HCT116 (cell line): ENCODE measurements around the gene TIAM1. TPM values are rescaled to one million over a fixed set of nuclear protein-coding genes. Genes with fewer than 3 reads are reported as not detected.

Source experiments
- ATAC-seq: fragments of 200-7000 bp; cut with Tn5 transposase; 2 replicates; pipeline ENCODE4 v1.9.1; 2020; ENCODE audit warnings: mild to moderate bottlenecking, moderate library complexity
- BruUV-seq: library from RNA; stranded (reverse); fragments of 400-500 nt; replicated peaks from 2 replicates; lab custom pipeline; 2021; lab: Mats Ljungman, UMichigan
- CTCF ChIA-PET: fragments of 300-600 bp; sonication (Branson Sonifier 250); formaldehyde crosslinking; loops from one replicate; lab custom pipeline; 2021; ENCODE audit warnings: antibody characterized with exemption; lab: Charles Lee
- POLR2A ChIA-PET: fragments of 300-600, 350-600 bp; sonication (Branson Sonifier 250); formaldehyde crosslinking; loops from one replicate; lab custom pipeline; 2021; ENCODE audit warnings: antibody characterized with exemption; lab: Charles Lee
- RAD21 ChIA-PET, 2 experiments: fragments of 300-600 bp; sonication (Branson Sonifier 250); formaldehyde crosslinking; loops; one replicate each; lab custom pipeline; 2023; ENCODE audit warnings: low total read pairs in 2 of 2; ENCODE audit not compliant: uncharacterized antibody in 2 of 2, unreplicated experiment in 2 of 2, low non-redundant PET in 1 of 2; lab: Charles Lee
- DNase-seq: peaks from one replicate; pipeline ENCODE4 v3.0.0-alpha.2; 2010; ENCODE audit warnings: low read depth, low spot score
- H2AFZ ChIP-seq: fragments of 200-600 bp; shearing (Covaris generic), sonication (generic); 2 replicates; pipeline ENCODE4 v1.6.1; 2017; ENCODE audit warnings: low read depth, mixed run types, mixed read lengths, antibody characterized with exemption, low read length; ENCODE audit not compliant: poor library complexity, severe bottlenecking
- H3K27ac ChIP-seq: 2 replicates; pipeline ENCODE4 v1.5.1; 2012; ENCODE audit warnings: low read depth, low read length
- H3K27me3 ChIP-seq: fragments of 200-600 bp; sonication (generic); 2 replicates; pipeline ENCODE4 v1.6.1; 2016; ENCODE audit warnings: mixed run types, low read length, mixed read lengths; ENCODE audit not compliant: insufficient read depth
- H3K36me3 ChIP-seq, 2 experiments: fragments of 200-500 bp in 1 of 2; fragments of 200-600 bp in 1 of 2; sonication (Bioruptor generic) in 1 of 2; sonication (generic) in 1 of 2; 2 replicates each; pipeline versions ENCODE4 v1.5.1 to v1.6.1; 2014 to 2016; ENCODE audit warnings: low read length in 2 of 2, inconsistent platforms in 1 of 2, mixed read lengths in 1 of 2, mixed run types in 1 of 2; ENCODE audit not compliant: insufficient read depth in 2 of 2, control insufficient read depth in 1 of 2
- H3K4me1 ChIP-seq, 2 experiments: fragments of 200-600 bp in 1 of 2; sonication (generic) in 1 of 2; 2 replicates each; pipeline versions ENCODE4 v1.5.1 to v1.6.1; 2012 to 2017; ENCODE audit warnings: low read length in 2 of 2, inconsistent platforms in 1 of 2, mild to moderate bottlenecking in 1 of 2, mixed read lengths in 1 of 2, mixed run types in 1 of 2, moderate library complexity in 1 of 2; ENCODE audit not compliant: insufficient read depth in 2 of 2, control insufficient read depth in 1 of 2
- H3K4me2 ChIP-seq: fragments of 200-600 bp; sonication (generic); 2 replicates; pipeline ENCODE4 v1.6.1; 2017; ENCODE audit warnings: mixed run types, low read length, mixed read lengths
- H3K4me3 ChIP-seq, 2 experiments: fragments of 200-600 bp in 1 of 2; sonication (generic) in 1 of 2; replicated peaks in 1 of 2; 2 replicates each; pipeline ENCODE4 v1.5.1; 2011 to 2016; ENCODE audit warnings: low read length in 2 of 2, control low read depth in 1 of 2, low read depth in 1 of 2, mild to moderate bottlenecking in 1 of 2, mixed read lengths in 1 of 2, mixed run types in 1 of 2
- H3K79me2 ChIP-seq: fragments of 200-600 bp; sonication (generic); 2 replicates; pipeline ENCODE4 v1.6.1; 2017; ENCODE audit warnings: mild to moderate bottlenecking, mixed run types, low read length, moderate library complexity, mixed read lengths; ENCODE audit not compliant: insufficient read depth
- H3K9ac ChIP-seq: fragments of 200-600 bp; sonication (generic); 2 replicates; pipeline ENCODE4 v1.6.1; 2016; ENCODE audit warnings: low read length, mixed read lengths
- H3K9me2 ChIP-seq: fragments of 200-600 bp; sonication (generic), shearing (Covaris generic); 2 replicates; pipeline ENCODE4 v1.6.1; 2017; ENCODE audit warnings: mixed run types, mild to moderate bottlenecking, moderate library complexity; ENCODE audit not compliant: insufficient read depth
- H3K9me3 ChIP-seq, 2 experiments: fragments of 200-500 bp in 1 of 2; fragments of 200-600 bp in 1 of 2; sonication (Bioruptor generic) in 1 of 2; sonication (generic) in 1 of 2; 2 replicates each; pipeline ENCODE4 v1.6.1; 2014 to 2017; ENCODE audit warnings: low read length in 2 of 2, mixed read lengths in 2 of 2, inconsistent platforms in 1 of 2, low read depth in 1 of 2, mild to moderate bottlenecking in 1 of 2, mixed run types in 1 of 2, moderate library complexity in 1 of 2; ENCODE audit not compliant: control insufficient read depth in 1 of 2, insufficient read depth in 1 of 2
- H4K20me1 ChIP-seq: fragments of 200-600 bp; sonication (generic), shearing (Covaris generic); 2 replicates; pipeline ENCODE4 v1.6.1; 2017; ENCODE audit warnings: mixed run types, mild to moderate bottlenecking, moderate library complexity; ENCODE audit not compliant: insufficient read depth
- EGR1 ChIP-seq: IDR thresholded peaks from 2 replicates; pipeline ENCODE4 v1.6.1; 2012; ENCODE audit warnings: low read depth
- ELF1 ChIP-seq: IDR thresholded peaks from 2 replicates; pipeline ENCODE4 v1.6.1; 2012; ENCODE audit warnings: low read depth, borderline replicate concordance
- EZH2 ChIP-seq: fragments of 200-600 bp; sonication (generic); IDR thresholded peaks from 2 replicates; pipeline ENCODE4 v1.6.1; 2017; ENCODE audit warnings: antibody characterized with exemption, mixed run types
- EZH2phosphoT487 ChIP-seq: fragments of 200-600 bp; IDR thresholded peaks from 2 replicates; pipeline ENCODE4 v1.6.1; 2018; ENCODE audit warnings: antibody characterized with exemption, borderline replicate concordance
- FOSL1 ChIP-seq: IDR thresholded peaks from 2 replicates; pipeline ENCODE4 v1.6.1; 2012; ENCODE audit warnings: low read depth
- JUND ChIP-seq: IDR thresholded peaks from 2 replicates; pipeline ENCODE4 v1.6.1; 2012
- POLR2AphosphoS5 ChIP-seq: IDR thresholded peaks from 2 replicates; pipeline ENCODE4 v1.6.1; 2011; ENCODE audit warnings: mild to moderate bottlenecking, low read depth, low read length, moderate library complexity
- TCF7L2 ChIP-seq: IDR thresholded peaks from 2 replicates; pipeline ENCODE4 v1.7.0; 2011; ENCODE audit warnings: borderline replicate concordance, inconsistent platforms; ENCODE audit not compliant: insufficient read depth, insufficient read length; ENCODE audit errors: extremely low read depth
- YY1 ChIP-seq: IDR thresholded peaks from 2 replicates; pipeline ENCODE4 v1.6.1; 2011; ENCODE audit warnings: low read length, low read depth, moderate library complexity, mild to moderate bottlenecking; ENCODE audit not compliant: insufficient replicate concordance; ENCODE audit errors: extremely low read depth
- intact Hi-C: fragments of 100-400 bp; cut with micrococcal nuclease; formaldehyde crosslinking; loops from 2 replicates; pipeline ENCODE4 v1.10.0; 2022
- total RNA-seq: library from RNA; stranded (reverse); gene quantifications from one replicate; pipeline ENCODE4 v1.2.1, GENCODE V29; 2021; ENCODE audit not compliant: unreplicated experiment
- TF ChIP-seq, protein P1 (sequence below), 3 experiments: fragments of 200-600 bp in 1 of 3; sonication (generic) in 1 of 3; IDR thresholded peaks in 2 of 3; conservative IDR thresholded peaks in 1 of 3; 2 replicates each; pipeline ENCODE4 v1.5.1; 2012 to 2017; ENCODE audit warnings: low read depth in 2 of 3, low read length in 2 of 3, antibody characterized with exemption in 1 of 3, borderline replicate concordance in 1 of 3, control low read depth in 1 of 3, mild to moderate bottlenecking in 1 of 3, mixed read lengths in 1 of 3, mixed run types in 1 of 3, moderate library complexity in 1 of 3; ENCODE audit not compliant: insufficient read depth in 1 of 3
- TF ChIP-seq, protein P2 (sequence below): IDR thresholded peaks from 2 replicates; pipeline ENCODE4 v1.6.1; 2012
- TF ChIP-seq, protein P3 (sequence below): IDR thresholded peaks from 2 replicates; pipeline ENCODE4 v1.6.1; 2012

The TIAM1 gene
- total RNA-seq, 1 experiment from 2014 or later: 47.8 TPM

DNA sequence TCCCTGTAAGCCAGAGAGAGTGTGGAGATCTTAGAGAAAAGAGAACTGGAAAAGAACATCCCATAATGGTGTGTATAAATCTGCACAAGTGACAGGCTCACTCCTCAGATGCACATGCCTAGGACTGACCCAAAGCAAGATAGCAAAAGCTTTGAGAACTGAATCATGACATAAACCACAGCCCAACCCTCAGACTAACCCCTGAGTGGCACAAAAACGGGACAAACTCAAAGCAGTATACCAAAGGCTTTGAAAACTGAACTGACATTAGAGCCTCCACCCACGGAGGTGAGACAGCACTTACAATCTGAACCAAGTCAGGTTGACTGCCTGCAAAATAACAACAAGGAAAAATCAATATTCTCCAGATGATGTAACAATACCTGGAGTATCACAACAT lies 70.8 kb downstream of the TIAM1 start:
- Histone ChIP-seq H3K9me2 (no peaks in the 10 kb centered on the region), H3K27me3 (no peaks in the 10 kb centered on the region), H3K79me2 (no peaks in the 10 kb centered on the region), H3K4me3 (no peak overlapping the region), H3K4me2 (peak overlapping the region; percentile 14; the same call in 1 of the 2 replicates), H4K20me1 (no peaks in the 10 kb centered on the region), H3K4me1 (peaks cover 18% of the 10 kb centered on the region in 2 experiments), H3K9ac (no peak overlapping the region), H3K36me3 (no peaks in the 10 kb centered on the region), H3K9me3 (no peaks in the 10 kb centered on the region), H3K27ac (peak overlapping the region; percentile 35; the same call in 1 of the 2 replicates), H2AFZ (no peak overlapping the region)
- ChIA-PET CTCF (no interaction called here), POLR2A (no interaction called here), RAD21 (no interaction called here)
- intact Hi-C loops: no loop called here
- ATAC-seq: peak; percentile 74
- no TSS peak for BruUV-seq
- TF ChIP-seq TCF7L2 (no peak), EGR1 (0 out of 2 replicates have a peak, but pooled peaks have one; percentile 32)
- no peak for DNase-seq

DNA sequence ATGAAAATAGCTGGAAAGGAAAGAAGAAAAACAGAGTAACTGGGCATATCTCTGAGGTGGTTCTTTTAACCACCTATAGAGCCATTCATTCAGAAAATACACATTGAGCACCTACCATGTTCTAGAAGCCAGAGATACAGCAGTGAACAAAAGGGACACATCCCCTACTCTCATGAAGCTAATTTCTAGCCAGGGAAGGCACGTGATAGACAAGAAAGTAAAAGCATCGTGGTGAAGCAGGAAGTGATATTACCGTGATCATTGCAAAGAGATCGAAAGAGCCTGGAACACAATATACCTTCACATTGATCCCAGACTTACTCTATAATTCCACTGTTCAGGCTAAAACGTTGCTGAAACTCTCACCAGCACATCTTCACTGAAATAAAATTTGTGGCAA lies 76.0 kb downstream of the TIAM1 start:
- H3K4me2 ChIP-seq: no peak overlapping the region
- peaks cover 1 to 6% of the 10 kb centered on the region in 2 experiments for H3K4me1 ChIP-seq
- H3K9me3 ChIP-seq: no peaks in the 10 kb centered on the region
- H3K27me3 ChIP-seq: no peaks in the 10 kb centered on the region
- no peak overlapping the region for H3K4me3 ChIP-seq
- H3K79me2 ChIP-seq: no peaks in the 10 kb centered on the region
- ChIA-PET POLR2A (no interaction called here), CTCF (interaction anchor here (0.6 kb wide), 1 partner anchor 165 kb away, joined by 3 read pairs; no protein-coding TSS in a partner anchor), RAD21 (no interaction called here)
- ATAC-seq (no peak), DNase-seq (no peak)
- H2AFZ ChIP-seq: no peak overlapping the region
- TF ChIP-seq ELF1 (no peak), POLR2AphosphoS5 (no peak), YY1 (no peak), EZH2phosphoT487 (no peak), FOSL1 (no peak), TCF7L2 (no peak), JUND (no peak), EZH2 (no peak)
- TF ChIP-seq, protein P1, sequence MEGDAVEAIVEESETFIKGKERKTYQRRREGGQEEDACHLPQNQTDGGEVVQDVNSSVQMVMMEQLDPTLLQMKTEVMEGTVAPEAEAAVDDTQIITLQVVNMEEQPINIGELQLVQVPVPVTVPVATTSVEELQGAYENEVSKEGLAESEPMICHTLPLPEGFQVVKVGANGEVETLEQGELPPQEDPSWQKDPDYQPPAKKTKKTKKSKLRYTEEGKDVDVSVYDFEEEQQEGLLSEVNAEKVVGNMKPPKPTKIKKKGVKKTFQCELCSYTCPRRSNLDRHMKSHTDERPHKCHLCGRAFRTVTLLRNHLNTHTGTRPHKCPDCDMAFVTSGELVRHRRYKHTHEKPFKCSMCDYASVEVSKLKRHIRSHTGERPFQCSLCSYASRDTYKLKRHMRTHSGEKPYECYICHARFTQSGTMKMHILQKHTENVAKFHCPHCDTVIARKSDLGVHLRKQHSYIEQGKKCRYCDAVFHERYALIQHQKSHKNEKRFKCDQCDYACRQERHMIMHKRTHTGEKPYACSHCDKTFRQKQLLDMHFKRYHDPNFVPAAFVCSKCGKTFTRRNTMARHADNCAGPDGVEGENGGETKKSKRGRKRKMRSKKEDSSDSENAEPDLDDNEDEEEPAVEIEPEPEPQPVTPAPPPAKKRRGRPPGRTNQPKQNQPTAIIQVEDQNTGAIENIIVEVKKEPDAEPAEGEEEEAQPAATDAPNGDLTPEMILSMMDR (IDR thresholded peaks at IDR 0.05 in 2 of 3, conservative IDR thresholded peaks at IDR 0.05 in 1 of 3; ENCODE audit: borderline replicate concordance in 1 of 3, insufficient read depth in 1 of 3, low read depth in 2 of 3, low read length in 2 of 3): no peak
- TF ChIP-seq, protein P2, sequence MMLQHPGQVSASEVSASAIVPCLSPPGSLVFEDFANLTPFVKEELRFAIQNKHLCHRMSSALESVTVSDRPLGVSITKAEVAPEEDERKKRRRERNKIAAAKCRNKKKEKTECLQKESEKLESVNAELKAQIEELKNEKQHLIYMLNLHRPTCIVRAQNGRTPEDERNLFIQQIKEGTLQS: no peak
- TF ChIP-seq, protein P3, sequence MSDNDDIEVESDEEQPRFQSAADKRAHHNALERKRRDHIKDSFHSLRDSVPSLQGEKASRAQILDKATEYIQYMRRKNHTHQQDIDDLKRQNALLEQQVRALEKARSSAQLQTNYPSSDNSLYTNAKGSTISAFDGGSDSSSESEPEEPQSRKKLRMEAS: no peak
- no TSS peak for BruUV-seq
- no peaks in the 10 kb centered on the region for H3K9me2 ChIP-seq
- no peak overlapping the region for H3K27ac ChIP-seq
- H4K20me1 ChIP-seq: no peaks in the 10 kb centered on the region
- no peak overlapping the region for H3K9ac ChIP-seq
- H3K36me3 ChIP-seq: no peaks in the 10 kb centered on the region; a peak in 1 of 4 replicates
- intact Hi-C loops: no loop called here
